Sigmoid colon (tissue), 7 donors: ENCODE measurements around the gene DDN. TPM values are rescaled to one million over a fixed set of nuclear protein-coding genes. Genes with fewer than 3 reads are reported as not detected.

Experiments used
- DNase-seq: peaks from one replicate; pipeline ENCODE4 v3.0.0-alpha.2; 2019
- H3K27ac ChIP-seq, 4 donors: fragments of 200-600 bp; sonication (generic); one replicate each; pipeline ENCODE4 v1.5.1; 2016 to 2019; ENCODE audit warnings: mild to moderate bottlenecking in 1 of 4
- H3K27me3 ChIP-seq, 3 donors: fragments of 200-600 bp; sonication (generic); one replicate each; pipeline ENCODE4 v1.5.1; 2019; ENCODE audit warnings: mild to moderate bottlenecking in 1 of 3
- H3K36me3 ChIP-seq, 4 donors: fragments of 200-600 bp; sonication (generic); one replicate each; pipeline ENCODE4 v1.5.1; 2016 to 2019
- H3K4me1 ChIP-seq, 4 donors: fragments of 200-600 bp; sonication (generic); one replicate each; pipeline ENCODE4 v1.5.1; 2017 to 2019
- H3K4me3 ChIP-seq, 4 donors: fragments of 200-600 bp; sonication (generic); one replicate each; pipeline ENCODE4 v1.5.1; 2017 to 2019; ENCODE audit warnings: mild to moderate bottlenecking in 2 of 4, moderate library complexity in 1 of 4
- H3K9me3 ChIP-seq, 4 donors: fragments of 200-600 bp in 3 of 4; sonication (generic) in 3 of 4; one replicate each; pipeline versions ENCODE4 v1.5.1 to v1.6.1; 2013 to 2019
- CTCF ChIP-seq, 4 experiments: fragments of 450-650 bp in 3 of 4; fragments of 200-600 bp in 1 of 4; IDR thresholded peaks; one replicate each; pipeline ENCODE4 v1.5.1; 2016 to 2019; ENCODE audit warnings: antibody characterized with exemption in 4 of 4, mild to moderate bottlenecking in 3 of 4, moderate library complexity in 2 of 4
- EP300 ChIP-seq, 4 donors: sonication (generic); formaldehyde crosslinking; IDR thresholded peaks; one replicate each; pipeline ENCODE4 v1.6.1; 2017; ENCODE audit warnings: antibody characterized with exemption in 4 of 4
- POLR2A ChIP-seq, 2 donors: fragments of 450-650 bp; IDR thresholded peaks; one replicate each; pipeline ENCODE4 v1.6.1; 2016; ENCODE audit warnings: antibody characterized with exemption in 2 of 2, mild to moderate bottlenecking in 2 of 2, moderate library complexity in 2 of 2
- POLR2AphosphoS5 ChIP-seq, 4 donors: sonication (generic); formaldehyde crosslinking; IDR thresholded peaks; one replicate each; pipeline ENCODE4 v1.6.1; 2017; ENCODE audit warnings: antibody characterized with exemption in 4 of 4
- WGBS, 2 donors: extraction: QIAGEN DNeasy Blood & Tissue Kit; methylation state at CpG; one replicate each; pipeline ENCODE4 v1.1.7; 2013; 5-methylcytosine and 5-hydroxymethylcytosine counted together
- intact Hi-C: fragments of 100-400 bp; cut with DNase I; formaldehyde crosslinking; loops from one replicate; pipeline ENCODE4 v1.15.1; 2023
- polyA plus RNA-seq, 3 donors: library from polyadenylated mRNA; stranded (reverse); fragments of 200-250 nt; gene quantifications; one replicate each; pipeline ENCODE4 v1.2.3, GENCODE V29; 2013
- total RNA-seq, 4 donors: library from RNA; depleted of rRNA; stranded (reverse); fragments of >200 nt; gene quantifications; one replicate each; pipeline ENCODE4 v1.1.0, GENCODE V29; 2016
- donor health status: healthy with polysubstance abuse.
- donor health status: Bipolar disorder and iron deficiency.
- donor health status: healthy.

The DDN gene
- total and polyA plus RNA-seq, 7 donors: 0.14 to 0.69 (median 0.60) TPM; not detected in 4

- Histone ChIP-seq H3K27ac (no peak overlapping the region), H3K4me1 (peaks cover 0 to 52% (median 48%) of the 10 kb centered on the region in 4 donors), H3K4me3 (peak overlapping the region in 3 of 4 donors; percentile 27 to 51 (median 48)), H3K9me3 (no peaks in the 10 kb centered on the region), H3K27me3 (peaks cover 43 to 97% (median 77%) of the 10 kb centered on the region in 3 donors), H3K36me3 (peaks cover 14 to 31% (median 23%) of the 10 kb centered on the region in 4 donors)
- no peak for DNase-seq
- TF ChIP-seq EP300 (IDR thresholded peaks at IDR 0.05) (no peak), POLR2A (IDR thresholded peaks at IDR 0.05) (no peak), CTCF (IDR thresholded peaks at IDR 0.05) (no peak), POLR2AphosphoS5 (IDR thresholded peaks at IDR 0.05) (no peak)
- WGBS, 2 donors: 1% methylated on average over 48 of the region's 48 CpGs
- intact Hi-C loops: no loop called here
Measured at GRCh38 chr12:48998497-48999353, 450 bp downstream of the DDN start.

GRCh38 chr12:48997719-48998496, 1.3 kb downstream of the DDN start:
- TF ChIP-seq POLR2A (IDR thresholded peaks at IDR 0.05) (no peak), POLR2AphosphoS5 (IDR thresholded peaks at IDR 0.05) (no peak), CTCF (IDR thresholded peaks at IDR 0.05) (no peak), EP300 (IDR thresholded peaks at IDR 0.05) (no peak)
- Histone ChIP-seq H3K27ac (no peak overlapping the region), H3K4me1 (peaks cover 0 to 52% (median 48%) of the 10 kb centered on the region in 4 donors)

GRCh38 chr12:48996794-48997718, 2.1 kb downstream of the DDN start:
- Histone ChIP-seq H3K4me1 (peaks cover 0 to 52% (median 48%) of the 10 kb centered on the region in 4 donors), H3K27me3 (peaks cover 43 to 97% (median 64%) of the 10 kb centered on the region in 3 donors), H3K4me3 (peak overlapping the region; percentile 17 to 51 (median 42)), H3K9me3 (no peaks in the 10 kb centered on the region), H3K27ac (peak overlapping the region in 1 of 4 donors; percentile 15), H3K36me3 (peaks cover 2 to 14% (median 9%) of the 10 kb centered on the region in 4 donors)
- TF ChIP-seq POLR2A (IDR thresholded peaks at IDR 0.05): no peak
- peak; percentile 39 to 82 (median 70) for TF ChIP-seq CTCF (IDR thresholded peaks at IDR 0.05)
- intact Hi-C loops: no loop called here
- WGBS, 2 donors: 3 to 4% methylated on average over 71 of the region's 71 CpGs
- peak; percentile 87 for DNase-seq

More at GRCh38 chr12:48997719-48998496, 1.3 kb downstream of the DDN start:
- 2 to 3% methylated on average over 57 of the region's 57 CpGs for WGBS, 2 donors
- H3K27me3 ChIP-seq: peaks cover 43 to 97% (median 69%) of the 10 kb centered on the region in 3 donors
- no peak for DNase-seq
- H3K4me3 ChIP-seq: peak overlapping the region in 3 of 4 donors; percentile 27 to 51 (median 48)
- intact Hi-C loops: no loop called here
- H3K9me3 ChIP-seq: no peaks in the 10 kb centered on the region
- H3K36me3 ChIP-seq: peaks cover 10 to 23% (median 15%) of the 10 kb centered on the region in 4 donors
